K562 (cell line): Measurements from ENCODE around the gene PDE6G. TPM values are rescaled to one million over a fixed set of nuclear protein-coding genes. Genes with fewer than 3 reads are reported as not detected.

Experiments
- ATAC-seq: fragments of 200-7000 bp; cut with Tn5 transposase; 3 replicates; pipeline ENCODE4 v1.9.1; 2020; ENCODE audit warnings: moderate library complexity
- BruUV-seq: library from RNA; stranded (reverse); fragments of 400-500 nt; replicated peaks from 2 replicates; lab custom pipeline; 2021; lab: Mats Ljungman, UMichigan
- CTCF ChIA-PET: fragments of 300-600 bp; formaldehyde crosslinking; extraction: SDS; loops from one replicate; lab custom pipeline; 2021; ENCODE audit warnings: low intra/inter-chr PET ratio; lab: Yijun Ruan, JAX
- POLR2A ChIA-PET: fragments of 300-600, 350-650 bp; sonication (Branson Sonifier 250); formaldehyde crosslinking; extraction: SDS; loops from one replicate; lab custom pipeline; 2021; ENCODE audit warnings: antibody characterized with exemption, inconsistent platforms; lab: Yijun Ruan, JAX
- DNase-seq, 4 experiments: peaks; one replicate each; pipeline versions ENCODE4 v3.0.0 to v3.0.0-alpha.2; 2011 to 2018; ENCODE audit warnings: low spot score in 3 of 4, mixed read lengths in 3 of 4; ENCODE audit errors: extremely low read depth in 1 of 4
- FAIRE-seq: peaks from 2 replicates; lab custom pipeline; 2011; peaks lifted over from hg19 to GRCh38; lab: Jason Lieb, UNC
- H2AFZ ChIP-seq: 2 replicates; pipeline ENCODE4 v1.6.0; 2011; ENCODE audit warnings: low read depth, low read length, control low read depth, inconsistent platforms
- H3K27ac ChIP-seq: fragments of 200-600 bp; 3 replicates; pipeline ENCODE4 v1.8.0; 2011; ENCODE audit warnings: low read depth, mild to moderate bottlenecking, control low read depth, inconsistent platforms, low read length, moderate library complexity, mixed read lengths; ENCODE audit errors: extremely low read depth
- H3K27me3 ChIP-seq, 2 experiments: fragments of 300-600 bp in 1 of 2; 2 replicates in 1 of 2; 3 replicates in 1 of 2; pipeline versions ENCODE4 v1.6.0 to v1.8.0; 2011; ENCODE audit warnings: inconsistent platforms in 2 of 2, low read length in 2 of 2, mild to moderate bottlenecking in 1 of 2, mixed read lengths in 1 of 2, moderate library complexity in 1 of 2; ENCODE audit not compliant: control insufficient read depth in 2 of 2, insufficient read depth in 2 of 2
- H3K36me3 ChIP-seq: fragments of 300-600 bp; 3 replicates; pipeline ENCODE4 v1.8.0; 2011; ENCODE audit warnings: mild to moderate bottlenecking, low read length, inconsistent platforms; ENCODE audit not compliant: control insufficient read depth, insufficient read depth
- H3K4me1 ChIP-seq, 2 experiments: fragments of 200-600 bp in 1 of 2; replicated peaks in 1 of 2; 2 replicates in 1 of 2; 3 replicates in 1 of 2; pipeline versions ENCODE4 v1.5.1 to v1.8.0; 2011; ENCODE audit warnings: inconsistent platforms in 2 of 2, low read length in 2 of 2, mild to moderate bottlenecking in 1 of 2, mixed read lengths in 1 of 2, moderate library complexity in 1 of 2; ENCODE audit not compliant: control insufficient read depth in 2 of 2, insufficient read depth in 2 of 2
- H3K4me2 ChIP-seq: 2 replicates; pipeline ENCODE4 v1.6.1; 2011; ENCODE audit warnings: low read length, control low read depth, inconsistent platforms, mixed read lengths; ENCODE audit not compliant: insufficient read depth
- H3K4me3 ChIP-seq: fragments of 200-600 bp; sonication (generic), shearing (Covaris generic); 2 replicates; pipeline ENCODE4 v1.5.1; 2016; ENCODE audit warnings: control low read depth, inconsistent platforms
- H3K79me2 ChIP-seq: fragments of 200-600 bp; 3 replicates; pipeline ENCODE4 v1.8.0; 2011; ENCODE audit warnings: low read length, inconsistent platforms; ENCODE audit not compliant: control insufficient read depth, insufficient read depth
- H3K9ac ChIP-seq, 2 experiments: 2 replicates each; pipeline versions ENCODE4 v1.6.0 to v1.6.1; 2011; ENCODE audit warnings: low read depth in 2 of 2, low read length in 2 of 2, control low read depth in 1 of 2, inconsistent platforms in 1 of 2, mild to moderate bottlenecking in 1 of 2, mixed read lengths in 1 of 2; ENCODE audit not compliant: insufficient read depth in 1 of 2
- H3K9me1 ChIP-seq: one replicate; pipeline ENCODE4 v1.6.0; 2011; ENCODE audit warnings: inconsistent platforms, mild to moderate bottlenecking, low read length, moderate library complexity; ENCODE audit not compliant: control insufficient read depth, insufficient read depth
- H3K9me3 ChIP-seq: replicated peaks from 2 replicates; pipeline ENCODE4 v1.5.1; 2011; ENCODE audit warnings: low read depth, low read length, inconsistent platforms; ENCODE audit not compliant: control insufficient read depth, insufficient read depth
- H4K20me1 ChIP-seq: replicated peaks from 2 replicates; pipeline ENCODE4 v1.6.1; 2011; ENCODE audit warnings: low read length, inconsistent platforms, mixed read lengths; ENCODE audit not compliant: control insufficient read depth, insufficient read depth
- KLF1 ChIP-seq: fragments of 450-650 bp; IDR thresholded peaks from 2 replicates; pipeline ENCODE4 v1.6.1; 2016; ENCODE audit warnings: missing genetic modification characterization, missing compliant biosample characterization
- MTA3 ChIP-seq: fragments of 450-650 bp; formaldehyde crosslinking; IDR thresholded peaks from 2 replicates; pipeline ENCODE4 v1.6.1; 2017; ENCODE audit warnings: mild to moderate bottlenecking, borderline replicate concordance
- PCBP2 ChIP-seq: fragments of 200-400 bp; formaldehyde crosslinking; IDR thresholded peaks from 2 replicates; pipeline ENCODE4 v1.6.1; 2018; ENCODE audit warnings: low read length, low read depth, mild to moderate bottlenecking, moderate library complexity; ENCODE audit not compliant: poor library complexity, severe bottlenecking
- POLR2AphosphoS5 ChIP-seq: IDR thresholded peaks from 2 replicates; pipeline ENCODE4 v1.6.1; 2011; ENCODE audit warnings: mild to moderate bottlenecking, low read depth, low read length, moderate library complexity; ENCODE audit not compliant: control insufficient read depth, insufficient read depth
- PTTG1 ChIP-seq: fragments of 450-650 bp; IDR thresholded peaks from 2 replicates; pipeline ENCODE4 v1.6.1; 2016; ENCODE audit warnings: low read depth, mild to moderate bottlenecking, missing genetic modification characterization, missing compliant biosample characterization
- SNIP1 ChIP-seq: fragments of 450-650 bp; IDR thresholded peaks from 2 replicates; pipeline ENCODE4 v1.7.1; 2017; ENCODE audit warnings: low read depth, mild to moderate bottlenecking
- ZNF232 ChIP-seq: sonication (generic); formaldehyde crosslinking; IDR thresholded peaks from 2 replicates; pipeline ENCODE4 v1.8.0; 2022; ENCODE audit warnings: mild to moderate bottlenecking, missing genetic modification reagents
- ZNF263 ChIP-seq: sonication (generic); formaldehyde crosslinking; IDR thresholded peaks from 2 replicates; pipeline ENCODE4 v1.8.0; 2022; ENCODE audit warnings: mild to moderate bottlenecking, missing genetic modification reagents, borderline replicate concordance
- ZNF354B ChIP-seq: fragments of 250-450 bp; sonication (Bioruptor Pico); IDR thresholded peaks from 2 replicates; pipeline ENCODE4 v1.4.0; 2020
- WGBS: fragments of 100-300 bp; shearing (Covaris generic); methylation state at CpG from one replicate; pipeline ENCODE4 v1.1.6; 2016; ENCODE audit warnings: low coverage, mixed read lengths; ENCODE audit not compliant: insufficient coverage; ENCODE audit errors: missing lambda C conversion rate; 5-methylcytosine and 5-hydroxymethylcytosine counted together
- in situ Hi-C: fragments of 300-500 bp; cut with MboI; formaldehyde crosslinking; loops from 4 replicates; pipeline ENCODE4 v1.15.0; 2018; ENCODE audit warnings: inconsistent platforms, mixed read lengths
- intact Hi-C: fragments of 100-400 bp; cut with micrococcal nuclease; formaldehyde crosslinking; loops from 2 replicates; pipeline ENCODE4 v1.14.2; 2022
- polyA plus RNA-seq, 8 experiments: library from polyadenylated mRNA; depleted of rRNA in 4 of 8; stranded (reverse) in 5 of 8; unstranded in 3 of 8; fragments of >200 nt; fragmentation: Nextera tagmentation in 2 of 8; fragmentation: Illumina TruSeq in 1 of 8; extraction: Ambion mirVana in 2 of 8; extraction: Trizol in 1 of 8; gene quantifications; 2 replicates each; pipeline versions ENCODE4 v1.2.1 to v1.2.3, GENCODE V29; 2011 to 2014; ENCODE audit warnings: inconsistent platforms in 1 of 8, missing spikeins in 1 of 8
- total RNA-seq, 7 experiments: library from RNA; depleted of rRNA in 6 of 7; stranded (reverse); fragments of >200 nt in 6 of 7; fragmentation: Illumina TruSeq in 2 of 7; extraction: Trizol in 2 of 7; gene quantifications; 2 replicates each; pipeline versions ENCODE4 v1.2.1 to v1.2.3, GENCODE V29; 2011 to 2021; ENCODE audit warnings: low replicate concordance in 1 of 7
- TF ChIP-seq, protein P1 (sequence below): fragments of 450-650 bp; formaldehyde crosslinking; IDR thresholded peaks from 2 replicates; pipeline ENCODE4 v1.4.0; 2020; ENCODE audit warnings: mild to moderate bottlenecking, mixed read lengths
- TF ChIP-seq, protein P2 (sequence below): sonication (generic); formaldehyde crosslinking; IDR thresholded peaks from 2 replicates; pipeline ENCODE4 v1.9.0; 2022; ENCODE audit warnings: mild to moderate bottlenecking, missing genetic modification reagents

The PDE6G gene
- total and polyA plus RNA-seq, 9 of the 15 experiments (the other 6 are each of a cell fraction or from before 2014, with no cell fraction given) = 0.14 to 0.59 TPM; not detected in 7

DNA sequence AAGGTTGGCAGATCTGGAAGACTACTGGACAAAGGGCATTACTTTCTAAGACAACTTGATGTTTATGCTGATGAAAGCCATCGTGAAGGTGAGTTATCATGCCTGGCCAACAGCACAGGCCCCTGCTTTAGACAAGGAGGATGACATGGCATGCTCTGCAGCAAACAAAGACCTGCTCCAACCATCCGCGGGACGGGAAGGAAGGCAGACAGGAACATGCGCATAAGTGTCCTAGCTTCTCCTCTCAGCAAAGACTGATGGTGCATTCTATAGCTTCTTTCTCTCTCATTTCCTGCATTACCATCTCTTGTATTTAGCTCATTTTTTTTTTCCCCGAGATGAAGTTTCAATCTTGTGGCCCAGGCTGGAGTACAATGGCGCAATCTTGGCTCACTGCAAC lies 24.9 kb downstream of the PDE6G start:
- no peak overlapping the region for H3K4me3 ChIP-seq
- peaks cover 69% of the 10 kb centered on the region for H3K79me2 ChIP-seq
- peaks cover 72% of the 10 kb centered on the region for H3K36me3 ChIP-seq
- H3K9me1 ChIP-seq = no peaks in the 10 kb centered on the region
- ChIA-PET POLR2A (interaction anchor here (0.6 to 2.3 kb wide), 5 partner anchors 9 to 37 kb away, joined by 3 to 7 read pairs (median 3); no protein-coding TSS in a partner anchor), CTCF (no interaction called here)
- H2AFZ ChIP-seq = no peak overlapping the region
- in situ Hi-C loops (no loop called here), intact Hi-C loops (no loop called here)
- peaks cover 6% of the 10 kb centered on the region for H4K20me1 ChIP-seq
- H3K4me2 ChIP-seq = no peak overlapping the region
- H3K27ac ChIP-seq = no peak overlapping the region
- peak overlapping the region in 1 of 2 experiments; percentile 71; a peak in 1 of 4 replicates for H3K9ac ChIP-seq
- no TSS peak for BruUV-seq
- TF ChIP-seq ZNF232 (CRISPR knock-in tag) (no peak), ZNF354B (CRISPR knock-in tag) (no peak), PTTG1 (no peak), PCBP2 (no peak), POLR2AphosphoS5 (no peak), SNIP1 (no peak), ZNF263 (no peak), KLF1 (tag) (no peak), MTA3 (no peak)
- TF ChIP-seq, protein P1, sequence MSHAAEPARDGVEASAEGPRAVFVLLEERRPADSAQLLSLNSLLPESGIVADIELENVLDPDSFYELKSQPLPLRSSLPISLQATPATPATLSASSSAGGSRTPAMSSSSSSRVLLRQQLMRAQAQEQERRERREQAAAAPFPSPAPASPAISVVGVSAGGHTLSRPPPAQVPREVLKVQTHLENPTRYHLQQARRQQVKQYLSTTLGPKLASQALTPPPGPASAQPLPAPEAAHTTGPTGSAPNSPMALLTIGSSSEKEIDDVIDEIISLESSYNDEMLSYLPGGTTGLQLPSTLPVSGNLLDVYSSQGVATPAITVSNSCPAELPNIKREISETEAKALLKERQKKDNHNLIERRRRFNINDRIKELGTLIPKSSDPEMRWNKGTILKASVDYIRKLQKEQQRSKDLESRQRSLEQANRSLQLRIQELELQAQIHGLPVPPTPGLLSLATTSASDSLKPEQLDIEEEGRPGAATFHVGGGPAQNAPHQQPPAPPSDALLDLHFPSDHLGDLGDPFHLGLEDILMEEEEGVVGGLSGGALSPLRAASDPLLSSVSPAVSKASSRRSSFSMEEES (CRISPR knock-in tag) = no peak
- TF ChIP-seq, protein P2, sequence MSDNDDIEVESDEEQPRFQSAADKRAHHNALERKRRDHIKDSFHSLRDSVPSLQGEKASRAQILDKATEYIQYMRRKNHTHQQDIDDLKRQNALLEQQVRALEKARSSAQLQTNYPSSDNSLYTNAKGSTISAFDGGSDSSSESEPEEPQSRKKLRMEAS (CRISPR knock-in tag) = no peak
- H3K4me1 ChIP-seq = peaks cover 10 to 12% of the 10 kb centered on the region in 2 experiments; a peak in 4 of 5 replicates
- ATAC-seq = no peak
- no peaks in the 10 kb centered on the region for H3K9me3 ChIP-seq
- WGBS = 86% methylated on average over 6 of the region's 7 CpGs
- no peak for FAIRE-seq
- no peak for DNase-seq
- no peaks in the 10 kb centered on the region for H3K27me3 ChIP-seq
